Renal pelvis (tissue), 4 donors: Measurements from ENCODE around the gene CDH22. TPM values are rescaled to one million over a fixed set of nuclear protein-coding genes. Genes with fewer than 3 reads are reported as not detected.

ENCODE experiments used
- DNase-seq: peaks from one replicate; pipeline ENCODE4 v3.0.0-alpha.2; 2013
- polyA plus RNA-seq, 3 donors: library from polyadenylated mRNA; unstranded; fragments of 120-200 nt; gene quantifications; one replicate each; pipeline ENCODE4 v1.2.1, GENCODE V29; 2013; ENCODE audit not compliant: insufficient read length in 3 of 3

Gene CDH22
- polyA plus RNA-seq, 3 donors, result 0.04 TPM; not detected in 2

GRCh38 chr20:46172961-46173536 lies 135.2 kb downstream of the CDH22 start:
- DNase-seq, result no peak

- no peak for DNase-seq
Observed at GRCh38 chr20:46172455-46172854, 135.8 kb downstream of the CDH22 start.

GRCh38 chr20:46171909-46172308 lies 136.4 kb downstream of the CDH22 start:
- DNase-seq, result no peak

GRCh38 chr20:46171476-46171875 lies 136.8 kb downstream of the CDH22 start:
- DNase-seq, result no peak

GRCh38 chr20:46169245-46170171 lies 138.8 kb downstream of the CDH22 start:
- no peak for DNase-seq

- DNase-seq, result no peak
Observed at GRCh38 chr20:46168438-46168837, 139.9 kb downstream of the CDH22 start.

- DNase-seq, result no peak
Observed at GRCh38 chr20:46167080-46167479, 141.2 kb downstream of the CDH22 start.

GRCh38 chr20:46164254-46164653 lies 144.0 kb downstream of the CDH22 start:
- no peak for DNase-seq

- DNase-seq, result no peak
Observed at GRCh38 chr20:46161921-46162320, 146.4 kb downstream of the CDH22 start.

- DNase-seq, result no peak
Observed at GRCh38 chr20:46160661-46161060, 147.6 kb downstream of the CDH22 start.

GRCh38 chr20:46159101-46159897 lies 149.0 kb downstream of the CDH22 start:
- no peak for DNase-seq

GRCh38 chr20:46158476-46158987 lies 149.8 kb downstream of the CDH22 start:
- DNase-seq, result no peak

- DNase-seq, result no peak
Observed at GRCh38 chr20:46157625-46158024, 150.7 kb downstream of the CDH22 start.

GRCh38 chr20:46157076-46157592 lies 151.2 kb downstream of the CDH22 start:
- no peak for DNase-seq

GRCh38 chr20:46156065-46156464 lies 152.2 kb downstream of the CDH22 start:
- no peak for DNase-seq

GRCh38 chr20:46154796-46155195 lies 153.5 kb downstream of the CDH22 start:
- DNase-seq, result no peak

- DNase-seq, result no peak
Observed at GRCh38 chr20:46154305-46154704, 154.0 kb downstream of the CDH22 start.

GRCh38 chr20:46152824-46153586 lies 155.3 kb downstream of the CDH22 start:
- no peak for DNase-seq

- no peak for DNase-seq
Observed at GRCh38 chr20:46151936-46152335, 156.4 kb downstream of the CDH22 start.

GRCh38 chr20:46150943-46151342 lies 157.4 kb downstream of the CDH22 start:
- DNase-seq, result no peak
